Testis (tissue), 3 donors: Measurements from ENCODE around the gene NPAT. TPM values are rescaled to one million over a fixed set of nuclear protein-coding genes. Genes with fewer than 3 reads are reported as not detected.
A peak's percentile ranks its signal among the peaks of the same experiment; 100 is the strongest.

Experiments used
- DNase-seq: peaks from one replicate; pipeline ENCODE4 v3.0.0-alpha.2; 2019
- H3K27ac ChIP-seq, 2 donors: fragments of 200-600 bp; sonication (generic); one replicate each; pipeline ENCODE4 v1.5.1; 2019
- H3K27me3 ChIP-seq: fragments of 200-600 bp; sonication (generic); one replicate; pipeline ENCODE4 v1.5.1; 2019
- H3K36me3 ChIP-seq: fragments of 200-600 bp; sonication (generic); one replicate; pipeline ENCODE4 v1.5.1; 2017; ENCODE audit warnings: low read depth; ENCODE audit errors: missing control alignments
- H3K4me1 ChIP-seq: fragments of 200-600 bp; sonication (generic); one replicate; pipeline ENCODE4 v1.5.1; 2019
- H3K4me3 ChIP-seq, 2 donors: fragments of 200-600 bp; sonication (generic); one replicate each; pipeline ENCODE4 v1.5.1; 2017 to 2019
- H3K9me3 ChIP-seq: fragments of 200-600 bp; sonication (generic); one replicate; pipeline ENCODE4 v1.5.1; 2017
- CTCF ChIP-seq, 3 experiments: fragments of 450-650 bp in 2 of 3; fragments of 200-600 bp in 1 of 3; sonication (generic) in 1 of 3; IDR thresholded peaks; one replicate each; pipeline ENCODE4 v1.5.1; 2016 to 2019; ENCODE audit warnings: antibody characterized with exemption in 3 of 3, mild to moderate bottlenecking in 2 of 3, moderate library complexity in 1 of 3
- POLR2A ChIP-seq: fragments of 450-650 bp; IDR thresholded peaks from one replicate; pipeline ENCODE4 v1.6.1; 2017; ENCODE audit warnings: antibody characterized with exemption, mild to moderate bottlenecking, moderate library complexity
- WGBS, 2 donors: methylation state at CpG; one replicate each; pipeline ENCODE4 v1.1.5; 2018; 5-methylcytosine and 5-hydroxymethylcytosine counted together
- intact Hi-C: fragments of 100-400 bp; cut with DNase I; formaldehyde crosslinking; loops from one replicate; pipeline ENCODE4 v1.15.1; 2023; ENCODE audit warnings: low total_unique reads
- polyA plus RNA-seq: library from polyadenylated mRNA; stranded (reverse); fragments of 350-450 nt; fragmentation: Illumina TruSeq; extraction: RNeasy Lipid Tissue Mini Kit (QIAGEN cat#74804); gene quantifications from one replicate; pipeline ENCODE4 v1.2.3, GENCODE V29; 2014; ENCODE audit warnings: low read depth, low replicate concordance; ENCODE audit not compliant: insufficient read depth
- total RNA-seq, 2 donors: library from RNA; depleted of rRNA; stranded (reverse); fragments of >200 nt; gene quantifications; one replicate each; pipeline ENCODE4 v1.2.3, GENCODE V29; 2016

Gene NPAT
- total and polyA plus RNA-seq, 3 donors from 2014 or later, result 7.9 to 24.3 (median 20.9) TPM

GRCh38 chr11:108160970-108161566 lies 61.4 kb downstream of the NPAT start:
- Histone ChIP-seq H3K27ac (no peak overlapping the region), H3K27me3 (no peaks in the 10 kb centered on the region), H3K4me3 (no peak overlapping the region), H3K9me3 (no peaks in the 10 kb centered on the region), H3K36me3 (no peaks in the 10 kb centered on the region), H3K4me1 (no peaks in the 10 kb centered on the region)
- intact Hi-C loops, result no loop called here
- TF ChIP-seq POLR2A (no peak), CTCF (IDR thresholded peaks at IDR 0.05) (no peak)
- 94 to 96% methylated on average over 5 of the region's 5 CpGs for WGBS, 2 donors
- DNase-seq, result no peak

- Histone ChIP-seq H3K4me3 (no peak overlapping the region), H3K36me3 (no peaks in the 10 kb centered on the region), H3K9me3 (no peaks in the 10 kb centered on the region), H3K27ac (no peak overlapping the region), H3K4me1 (no peaks in the 10 kb centered on the region), H3K27me3 (no peaks in the 10 kb centered on the region)
- TF ChIP-seq CTCF (IDR thresholded peaks at IDR 0.05), result no peak
- no peak for TF ChIP-seq POLR2A
- WGBS, 2 donors, result 62 to 63% methylated on average over 2 of the region's 2 CpGs
- intact Hi-C loops, result no loop called here
- no peak for DNase-seq
Observed at GRCh38 chr11:108154591-108154990, 67.8 kb downstream of the NPAT start.

GRCh38 chr11:108148556-108148955 lies 73.9 kb downstream of the NPAT start:
- Histone ChIP-seq H3K27ac (peak overlapping the region in 1 of 2 donors; percentile 2), H3K36me3 (no peaks in the 10 kb centered on the region), H3K9me3 (no peaks in the 10 kb centered on the region), H3K27me3 (no peaks in the 10 kb centered on the region), H3K4me3 (no peak overlapping the region), H3K4me1 (peaks cover 8% of the 10 kb centered on the region)
- no peak for TF ChIP-seq POLR2A
- 25 to 37% methylated on average over 3 of the region's 3 CpGs for WGBS, 2 donors
- peak; percentile 31 for DNase-seq
- intact Hi-C loops, result no loop called here

- intact Hi-C loops, result no loop called here
- Histone ChIP-seq H3K27me3 (no peaks in the 10 kb centered on the region), H3K9me3 (no peaks in the 10 kb centered on the region), H3K36me3 (no peaks in the 10 kb centered on the region), H3K4me3 (no peak overlapping the region), H3K4me1 (peaks cover 8% of the 10 kb centered on the region), H3K27ac (no peak overlapping the region)
- TF ChIP-seq POLR2A (no peak), CTCF (IDR thresholded peaks at IDR 0.05) (no peak)
- WGBS, 2 donors, result 59 to 61% methylated on average over 1 of the region's 1 CpG
- no peak for DNase-seq
Observed at GRCh38 chr11:108147150-108147549, 75.3 kb downstream of the NPAT start.

- TF ChIP-seq CTCF (IDR thresholded peaks at IDR 0.05) (no peak), POLR2A (no peak)
- Histone ChIP-seq H3K9me3 (no peaks in the 10 kb centered on the region), H3K27ac (no peak overlapping the region), H3K4me3 (no peak overlapping the region), H3K36me3 (no peaks in the 10 kb centered on the region), H3K4me1 (peaks cover 8% of the 10 kb centered on the region), H3K27me3 (no peaks in the 10 kb centered on the region)
- intact Hi-C loops, result no loop called here
- DNase-seq, result no peak
- WGBS, 2 donors, result 88 to 93% methylated on average over 3 of the region's 3 CpGs
Observed at GRCh38 chr11:108144615-108145014, 77.8 kb downstream of the NPAT start.
